GM19099 (cell line): ENCODE data around the gene GPR4.

ENCODE experiments used
- POLR2A ChIP-seq: IDR thresholded peaks from 3 replicates; pipeline ENCODE4 v1.6.1; 2011; ENCODE audit warnings: low read depth; ENCODE audit not compliant: insufficient read length; ENCODE audit errors: extremely low read depth

Gene GPR4

GRCh38 chr19:45601524-45602374 lies at the start of gene GPR4:
Gene GPR4 (minus strand): TSS chr19:45602212. CDS start chr19:45591866, 10,346 bp downstream.
- no peak for TF ChIP-seq POLR2A

- no peak for TF ChIP-seq POLR2A
Observed at GRCh38 chr19:45650722-45651121, 48.7 kb upstream of the GPR4 start.

- no peak for TF ChIP-seq POLR2A
Observed at GRCh38 chr19:45646345-45646698, 44.3 kb upstream of the GPR4 start.

DNA sequence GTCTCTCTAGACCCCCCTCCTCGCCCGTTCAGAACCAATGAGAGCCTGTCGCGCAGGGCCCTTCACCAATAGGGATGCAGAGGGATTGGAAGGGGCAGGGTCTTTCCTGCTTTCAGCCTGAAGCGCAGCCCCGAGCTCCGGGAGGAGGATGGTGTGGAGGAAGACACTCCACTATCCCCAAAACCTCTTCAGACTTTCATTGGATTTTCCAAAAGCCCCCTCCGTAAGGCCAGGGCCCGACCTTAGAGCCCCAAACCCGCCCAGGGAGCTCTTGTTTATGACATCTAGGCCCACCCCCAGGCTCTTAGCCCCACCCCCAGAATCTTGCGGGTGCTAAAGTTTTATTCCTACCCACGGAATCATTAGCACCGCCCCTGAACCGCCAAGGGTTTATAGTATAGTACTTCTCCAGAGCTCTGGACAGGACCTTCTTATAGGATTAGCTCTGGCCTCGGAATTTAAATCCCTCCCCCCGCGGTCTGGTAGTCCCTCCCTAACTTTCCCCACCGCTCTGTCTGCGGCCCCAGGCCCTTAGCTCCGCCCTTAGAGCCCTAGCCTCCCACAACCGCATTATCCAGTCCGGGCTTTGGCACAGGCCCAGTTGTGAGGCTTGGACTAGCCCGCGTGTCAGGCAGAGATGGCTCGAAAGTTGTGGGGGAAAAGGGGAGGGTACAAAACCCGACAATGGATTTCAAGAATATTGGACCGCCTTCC lies 43.8 kb upstream of the GPR4 start:
- TF ChIP-seq POLR2A, result no peak

GRCh38 chr19:45645068-45645630 lies 43.1 kb upstream of the GPR4 start:
- TF ChIP-seq POLR2A, result no peak

DNA sequence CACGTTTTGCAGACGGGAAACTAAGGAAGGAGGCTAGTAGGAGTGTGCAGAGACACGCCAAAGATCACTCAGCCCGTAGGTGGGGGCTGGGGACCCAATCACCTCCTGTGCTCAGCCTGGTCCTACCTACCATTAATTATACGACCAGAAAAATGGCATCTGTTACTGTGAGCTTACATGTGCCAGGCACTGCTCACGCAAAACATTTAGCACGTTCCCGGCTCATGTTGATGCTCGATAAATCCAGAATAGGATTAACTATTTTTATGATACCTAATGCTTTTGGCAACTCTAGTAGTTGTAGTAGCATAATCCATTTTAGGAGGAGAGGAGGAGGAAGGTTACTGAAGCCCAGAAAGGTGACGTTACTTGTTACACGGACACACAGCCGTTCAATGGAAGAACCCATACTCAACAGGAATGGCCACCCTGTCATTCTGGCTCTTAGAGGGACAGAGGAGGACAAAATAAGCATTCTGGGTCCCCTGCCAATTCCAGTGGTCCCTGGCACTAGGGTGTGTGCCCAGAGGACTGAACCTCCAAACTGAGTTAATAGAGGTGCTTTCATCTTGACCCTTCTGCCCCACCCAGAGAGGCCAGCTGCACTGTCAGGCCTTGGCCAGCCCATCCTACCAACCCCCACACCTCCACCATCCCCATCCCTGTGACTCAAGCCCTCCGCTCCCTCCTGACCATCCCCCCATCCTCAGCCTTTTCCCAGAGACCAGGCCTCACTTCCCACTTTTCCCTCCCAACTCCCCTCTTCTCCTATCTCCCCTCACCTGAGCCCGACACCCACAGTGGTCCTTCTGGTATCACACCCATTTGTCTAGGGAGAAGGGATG lies 42.1 kb upstream of the GPR4 start:
- no peak for TF ChIP-seq POLR2A

DNA sequence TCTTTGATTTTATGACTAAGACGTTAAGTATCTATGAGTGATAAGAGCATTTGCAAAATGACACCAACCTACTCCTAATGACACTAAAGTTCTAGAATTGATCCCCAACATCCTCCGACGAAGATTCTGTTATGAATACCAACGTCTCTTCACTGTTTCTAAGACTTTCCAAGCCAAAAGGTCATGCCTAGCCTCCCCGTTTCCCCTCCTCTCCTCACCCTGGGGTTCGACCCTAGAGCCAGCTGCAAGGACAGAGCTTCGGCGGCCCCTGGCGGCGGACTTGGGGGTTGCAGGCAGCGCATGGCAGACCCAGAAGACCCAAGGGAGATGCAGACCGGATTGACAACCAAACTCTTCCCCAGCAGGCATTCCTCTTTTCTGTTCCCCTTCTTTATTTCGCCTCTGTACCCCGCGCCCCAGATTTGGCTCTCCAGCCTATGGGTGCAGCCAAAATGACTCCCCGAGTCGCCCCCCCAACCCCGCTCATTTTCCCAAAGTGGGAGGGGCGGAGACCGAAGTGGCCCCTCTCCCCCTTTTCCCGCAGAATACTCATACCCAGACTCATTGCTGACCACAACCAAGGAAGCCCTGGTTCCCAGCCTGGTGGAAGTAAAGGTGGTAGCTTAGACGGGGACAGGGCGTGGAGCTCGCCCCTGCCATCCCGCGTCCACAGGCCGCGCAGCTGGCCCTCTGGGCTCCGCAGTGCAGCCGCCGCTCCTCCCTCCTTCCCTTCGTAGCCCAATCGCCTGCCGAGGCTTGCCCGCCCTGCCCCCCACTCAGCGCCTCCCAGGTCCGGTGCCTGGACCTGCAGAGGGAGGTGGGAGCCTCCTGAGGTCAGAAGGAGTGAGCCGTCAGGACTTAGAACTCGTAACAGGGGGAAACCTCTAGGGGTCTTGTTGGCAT lies 41.3 kb upstream of the GPR4 start:
- peak; percentile 4 for TF ChIP-seq POLR2A

DNA sequence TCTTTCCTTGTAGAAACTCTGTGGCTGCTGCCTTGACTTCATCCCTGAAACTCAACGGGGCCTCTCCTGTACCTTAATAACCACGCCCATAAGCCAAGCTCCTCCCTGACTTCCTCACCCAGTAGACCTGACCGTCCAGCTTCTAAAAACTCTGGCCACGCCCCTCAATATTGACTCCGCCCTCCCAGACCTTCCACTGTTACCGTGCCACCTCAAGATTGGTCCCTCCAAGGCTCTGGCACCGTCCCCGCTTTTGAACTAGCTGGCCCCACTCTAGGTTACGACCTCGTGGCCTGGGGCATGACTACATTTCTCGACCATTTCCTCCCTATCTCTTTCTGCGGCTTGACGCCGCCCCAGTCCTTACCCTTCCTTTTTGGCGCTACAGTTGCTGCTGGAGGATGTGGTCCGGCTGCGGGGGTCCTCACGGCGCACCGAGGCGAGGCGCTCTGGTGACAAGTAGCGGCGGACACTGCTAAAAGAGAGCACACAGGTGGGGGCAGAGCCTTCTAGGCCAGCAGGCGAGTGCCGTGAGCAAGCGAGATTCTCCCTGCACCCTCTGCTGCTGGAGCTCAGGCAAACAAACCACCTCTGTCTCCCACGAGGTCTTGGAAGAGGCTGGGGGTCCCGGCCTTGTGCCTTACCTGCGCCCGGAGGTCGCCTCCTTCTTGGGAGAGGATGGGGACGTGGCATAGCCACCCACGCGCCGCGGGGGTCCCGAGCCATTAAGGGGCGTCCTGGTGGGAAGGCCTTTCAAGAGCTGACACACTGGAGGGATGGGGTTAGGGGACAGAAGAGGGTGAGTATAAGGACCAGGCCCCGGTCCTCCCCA lies 39.5 kb upstream of the GPR4 start:
- TF ChIP-seq POLR2A, result peak; percentile 67

DNA sequence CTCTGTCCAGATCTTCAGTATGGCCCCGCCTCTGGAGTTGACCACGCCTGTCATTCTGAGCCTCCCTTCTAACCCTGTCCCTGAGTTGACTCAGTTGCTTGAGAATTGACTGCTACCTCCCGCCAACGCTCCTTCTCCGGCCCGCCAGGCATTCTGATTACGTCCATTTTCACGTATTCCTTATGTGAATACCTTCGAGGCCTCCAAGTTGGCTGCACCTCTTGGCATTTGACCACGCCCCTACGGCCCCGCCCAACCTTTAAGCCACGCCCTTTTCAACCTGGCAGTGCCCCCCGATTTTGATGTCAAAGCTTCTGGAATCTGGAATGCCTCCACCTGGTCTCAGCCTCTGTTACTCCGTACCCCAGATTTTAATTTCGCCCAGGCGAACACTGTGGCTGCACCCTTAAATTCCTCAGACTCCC lies 38.8 kb upstream of the GPR4 start:
- no peak for TF ChIP-seq POLR2A

DNA sequence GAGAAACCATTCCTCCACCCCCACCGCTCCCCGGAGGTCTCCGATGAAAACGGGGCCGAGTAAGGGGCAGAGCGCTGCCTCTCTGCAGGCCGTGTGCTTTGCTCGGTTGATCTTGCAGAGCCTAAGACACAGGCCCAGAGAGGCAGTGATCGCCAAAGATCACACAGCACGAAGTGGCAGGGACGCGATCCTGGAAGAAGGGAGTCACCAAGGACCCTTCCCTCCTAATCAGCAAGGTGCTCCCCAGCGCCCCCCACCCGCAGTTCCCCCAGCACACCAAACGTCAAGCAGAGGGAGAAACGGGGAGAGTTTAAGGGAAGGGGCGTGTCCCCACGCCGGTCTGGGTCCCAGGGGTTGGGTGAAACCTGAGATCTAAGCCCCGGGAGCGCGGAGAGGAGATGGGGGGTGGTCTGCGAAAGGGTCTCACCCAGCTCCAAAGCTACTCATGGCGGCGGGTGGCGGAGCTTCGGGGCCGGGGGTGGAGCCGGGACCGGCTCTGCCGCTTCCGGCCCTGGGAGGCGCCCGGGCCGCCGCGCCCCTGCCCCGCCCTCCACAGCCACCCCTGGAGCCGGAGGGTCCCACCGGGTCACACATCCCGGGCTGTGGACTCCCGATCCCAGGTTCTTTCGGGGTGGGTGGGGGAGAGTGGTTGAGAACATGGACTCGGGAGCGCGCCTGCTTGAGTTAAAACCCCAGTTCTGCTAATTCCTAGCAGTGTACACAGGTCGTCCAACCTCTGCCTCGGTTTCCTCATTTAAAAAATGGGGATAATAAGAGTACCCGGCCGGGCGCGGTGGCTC lies 37.1 kb upstream of the GPR4 start, which contains the start of gene EML2:
Gene EML2, minus strand, starts transcription at position 468 of the 800 bp plus-strand sequence. Its CDS starts 21 bp downstream, at position 447.
- TF ChIP-seq POLR2A, result peak; percentile 56

- TF ChIP-seq POLR2A, result no peak
Observed at GRCh38 chr19:45637890-45638667, 36.1 kb upstream of the GPR4 start.
